GM18873 (cell line): ENCODE measurements around the gene CAMK1D.
"Not testable (repeated sequence)": the region's sequence is repeated elsewhere in the genome, so short reads cannot be mapped to it uniquely, and the experiment has no call there.

ENCODE experiments used
- ATAC-seq: cut with Tn5 transposase; IDR thresholded peaks from one replicate; pipeline ENCODE4 v1.9.1; 2021; ENCODE audit warnings: mild to moderate bottlenecking, moderate library complexity, moderate number of reproducible peaks; ENCODE audit not compliant: unreplicated experiment, low FRiP score

The CAMK1D gene

GRCh38 chr10:12487366-12487765 is 138.0 kb downstream of the CAMK1D start:
- no peak for ATAC-seq

GRCh38 chr10:12488626-12489025 is 139.3 kb downstream of the CAMK1D start:
- ATAC-seq, result no peak

GRCh38 chr10:12489357-12489756 is 140.0 kb downstream of the CAMK1D start:
- ATAC-seq, result no peak

GRCh38 chr10:12489806-12490205 is 140.5 kb downstream of the CAMK1D start:
- no peak for ATAC-seq

GRCh38 chr10:12490963-12491362 is 141.6 kb downstream of the CAMK1D start:
- ATAC-seq, result no peak

GRCh38 chr10:12491491-12491890 is 142.1 kb downstream of the CAMK1D start:
- ATAC-seq, result no peak

GRCh38 chr10:12492016-12492415 is 142.7 kb downstream of the CAMK1D start:
- ATAC-seq, result no peak

GRCh38 chr10:12497046-12497445 is 147.7 kb downstream of the CAMK1D start:
- ATAC-seq, result not testable (repeated sequence)

- ATAC-seq, result no peak
Observed at GRCh38 chr10:12499076-12499986, 150.0 kb downstream of the CAMK1D start.

GRCh38 chr10:12500381-12501303 is 151.3 kb downstream of the CAMK1D start:
- ATAC-seq, result no peak

- ATAC-seq, result no peak
Observed at GRCh38 chr10:12501324-12501723, 152.0 kb downstream of the CAMK1D start.

- ATAC-seq, result no peak
Observed at GRCh38 chr10:12501841-12502525, 152.6 kb downstream of the CAMK1D start.

GRCh38 chr10:12502526-12503274 is 153.4 kb downstream of the CAMK1D start:
- no peak for ATAC-seq

GRCh38 chr10:12503311-12503710 is 154.0 kb downstream of the CAMK1D start:
- ATAC-seq, result no peak

- no peak for ATAC-seq
Observed at GRCh38 chr10:12504176-12504575, 154.8 kb downstream of the CAMK1D start.

GRCh38 chr10:12504628-12505027 is 155.3 kb downstream of the CAMK1D start:
- ATAC-seq, result no peak

- no peak for ATAC-seq
Observed at GRCh38 chr10:12505683-12506082, 156.3 kb downstream of the CAMK1D start.

GRCh38 chr10:12507165-12507850 is 158.0 kb downstream of the CAMK1D start:
- ATAC-seq, result no peak

GRCh38 chr10:12508165-12508564 is 158.8 kb downstream of the CAMK1D start:
- no peak for ATAC-seq
